Erythroblast (primary cell): ENCODE measurements around the gene IL12RB1.
A peak's percentile ranks its signal among the peaks of the same experiment; 100 is the strongest.

ENCODE experiments used
- DNase-seq, 2 experiments: peaks; one replicate each; lab custom pipeline; 2025; lab: John Stamatoyannopoulos, UW
- GATA1 ChIP-seq: IDR thresholded peaks from 2 replicates; pipeline ENCODE4 v1.6.1; 2011; ENCODE audit warnings: low read depth, mild to moderate bottlenecking, control low read depth, low read length, moderate library complexity
- POLR2A ChIP-seq: IDR thresholded peaks from 2 replicates; pipeline ENCODE4 v1.6.1; 2011; ENCODE audit warnings: mild to moderate bottlenecking, low read length

The IL12RB1 gene

DNA sequence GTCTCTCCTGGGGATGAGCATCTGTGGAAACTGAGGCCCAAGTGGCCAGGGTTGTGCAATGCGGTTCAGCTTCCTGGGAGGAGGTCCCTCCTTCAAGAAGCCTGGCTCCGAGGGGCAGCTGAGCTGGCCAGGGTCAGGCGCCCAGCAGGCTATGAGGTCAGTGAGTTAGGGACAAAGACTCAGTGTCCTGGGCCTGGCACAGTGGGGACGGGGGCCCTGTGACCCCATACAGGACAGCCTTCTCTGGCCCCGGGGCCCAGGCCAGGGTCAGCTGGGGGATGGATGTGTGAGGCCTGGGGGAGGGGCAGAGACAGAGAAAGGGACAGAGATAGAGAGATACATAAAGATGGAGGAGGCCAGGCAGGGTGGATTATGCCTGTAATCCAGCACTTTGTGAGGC, 3.0 kb upstream of the IL12RB1 start:
- no peak for DNase-seq
- no peak for TF ChIP-seq POLR2A

- peak in 1 of 2 experiments; percentile 85 for DNase-seq
Observed at GRCh38 chr19:18089096-18089541, 2.4 kb upstream of the IL12RB1 start.

GRCh38 chr19:18085702-18086457, 854 bp downstream of the IL12RB1 start:
- no peak for DNase-seq
- no peak for TF ChIP-seq POLR2A
- no peak for TF ChIP-seq GATA1

GRCh38 chr19:18083929-18084684, 2.6 kb downstream of the IL12RB1 start:
- no peak for DNase-seq
- TF ChIP-seq GATA1 (no peak), POLR2A (no peak)

DNA sequence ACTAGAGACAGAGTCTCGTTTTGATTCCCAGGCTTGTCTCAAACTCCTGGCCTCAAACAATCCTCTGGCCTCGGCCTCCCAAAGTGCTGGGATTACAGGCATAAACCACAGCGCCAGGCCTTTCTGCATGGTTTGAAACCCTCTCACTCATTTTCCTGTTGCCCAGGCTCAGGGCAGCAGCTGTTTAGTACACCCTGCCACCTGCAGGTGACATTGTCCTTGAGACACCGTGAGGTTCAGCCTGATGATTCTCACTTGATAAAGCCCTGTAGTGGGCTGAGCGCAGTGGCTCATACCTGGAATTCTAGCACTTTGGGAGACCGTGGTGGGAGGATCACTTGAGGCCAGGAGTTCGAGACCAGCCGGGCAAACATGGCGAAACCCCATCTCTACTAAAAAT, 12.5 kb downstream of the IL12RB1 start:
- DNase-seq = no peak
- no peak for TF ChIP-seq POLR2A
- TF ChIP-seq GATA1 = no peak

DNA sequence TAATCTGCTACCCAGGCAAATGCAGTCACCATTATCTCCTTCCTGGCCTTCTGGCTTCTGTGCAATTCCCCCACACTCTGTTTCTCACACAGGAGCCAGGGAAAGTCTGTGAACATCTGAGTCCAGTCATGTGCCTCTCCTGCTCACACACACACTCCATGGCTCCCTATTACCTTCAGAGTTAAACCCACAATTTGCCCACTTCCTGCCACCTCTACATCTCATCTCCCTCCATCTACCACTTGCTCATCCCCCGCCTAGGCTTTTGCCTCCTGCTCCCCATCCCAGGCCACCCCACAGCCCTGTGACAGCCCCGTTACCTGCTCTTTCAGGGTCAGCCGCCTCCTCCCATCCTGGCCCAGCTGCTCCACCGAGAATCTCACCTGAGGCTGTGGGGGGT, 13.5 kb downstream of the IL12RB1 start:
- TF ChIP-seq GATA1 = no peak
- TF ChIP-seq POLR2A = no peak
- no peak for DNase-seq

DNA sequence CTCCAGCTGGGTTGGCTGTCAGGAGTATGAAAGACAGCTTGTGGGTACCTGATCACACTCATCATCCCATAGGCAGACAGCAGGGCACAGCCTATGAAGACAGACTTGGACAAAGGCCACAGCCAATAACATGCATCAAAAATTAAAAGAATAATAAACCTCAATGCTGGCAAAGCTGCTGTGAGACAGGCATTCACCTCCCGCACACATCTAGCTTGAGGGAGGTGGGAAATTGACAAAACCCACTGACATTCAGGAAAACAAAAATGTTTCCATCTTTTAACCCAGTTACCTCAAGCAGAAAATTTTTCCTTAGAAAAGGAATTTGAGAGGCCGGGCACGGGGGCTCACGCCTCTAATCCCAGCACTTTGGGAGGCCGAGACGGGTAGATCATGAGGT, 14.4 kb downstream of the IL12RB1 start:
- TF ChIP-seq POLR2A (no peak), GATA1 (no peak)
- no peak for DNase-seq

DNA sequence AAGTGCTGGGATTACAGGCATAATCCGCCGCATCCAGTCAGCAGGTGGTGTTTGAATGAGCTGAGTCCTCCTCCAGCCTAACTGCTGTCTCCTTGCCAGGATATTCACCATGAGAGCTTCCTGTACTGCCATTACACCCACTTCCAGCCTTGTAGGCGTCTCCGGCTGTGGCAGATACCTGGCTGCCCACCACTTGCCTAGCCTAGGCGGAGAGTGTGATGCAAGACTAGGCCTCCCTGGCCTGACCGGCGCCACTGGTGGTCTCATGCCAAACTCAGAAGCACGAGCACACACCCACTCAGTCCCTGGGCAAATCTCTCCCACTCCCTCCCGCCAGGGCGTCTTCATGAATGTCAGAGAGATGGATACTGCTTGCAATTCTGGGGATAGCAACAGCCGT, 16.6 kb downstream of the IL12RB1 start:
- TF ChIP-seq POLR2A (no peak), GATA1 (no peak)
- no peak for DNase-seq

DNA sequence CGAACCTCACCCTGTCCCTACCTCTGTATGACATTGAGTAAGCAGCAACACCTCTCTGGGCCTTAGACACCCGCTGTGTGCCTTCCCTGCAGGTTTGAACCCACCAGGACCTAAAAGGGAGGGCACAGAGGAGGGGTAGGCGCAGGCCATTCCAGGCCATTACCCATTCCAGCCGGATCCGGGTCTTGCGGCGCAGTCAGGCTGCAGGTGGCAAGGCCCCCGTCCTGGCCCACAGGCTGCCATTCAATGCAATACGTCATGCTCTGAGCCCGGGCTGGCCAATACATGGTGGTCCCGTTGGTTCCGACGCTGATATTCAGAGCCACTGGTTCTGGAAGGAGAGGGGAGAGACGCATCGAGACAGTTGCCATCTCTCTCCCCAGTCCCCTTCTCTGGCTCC, 17.4 kb downstream of the IL12RB1 start:
- TF ChIP-seq POLR2A (no peak), GATA1 (no peak)
- DNase-seq = no peak

DNA sequence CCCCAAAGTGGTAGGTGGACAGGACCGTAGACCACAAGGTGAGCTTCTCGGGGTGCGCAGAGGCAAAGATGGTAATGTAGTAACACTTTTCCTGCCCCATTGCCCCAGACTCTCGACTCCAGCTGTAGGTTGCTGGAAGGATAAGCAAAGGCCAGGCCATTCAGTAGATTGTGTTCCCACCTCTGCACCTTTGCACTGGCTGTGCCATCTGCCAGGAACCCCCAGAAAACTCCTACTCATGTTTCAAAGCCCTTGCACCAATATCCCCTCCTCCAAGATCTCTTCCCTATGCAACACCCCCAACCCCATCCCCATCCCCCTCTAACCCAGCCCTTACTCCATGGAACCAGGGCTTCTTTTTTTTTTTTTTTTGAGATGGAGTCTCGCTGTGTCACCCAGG, 18.3 kb downstream of the IL12RB1 start:
- no peak for TF ChIP-seq POLR2A
- TF ChIP-seq GATA1 = no peak
- DNase-seq = no peak

GRCh38 chr19:18065173-18065495, 21.6 kb downstream of the IL12RB1 start:
- DNase-seq = no peak
- TF ChIP-seq POLR2A = no peak
- TF ChIP-seq GATA1 = no peak

GRCh38 chr19:18063463-18063862, 23.3 kb downstream of the IL12RB1 start:
- no peak for TF ChIP-seq GATA1
- TF ChIP-seq POLR2A = no peak

DNA sequence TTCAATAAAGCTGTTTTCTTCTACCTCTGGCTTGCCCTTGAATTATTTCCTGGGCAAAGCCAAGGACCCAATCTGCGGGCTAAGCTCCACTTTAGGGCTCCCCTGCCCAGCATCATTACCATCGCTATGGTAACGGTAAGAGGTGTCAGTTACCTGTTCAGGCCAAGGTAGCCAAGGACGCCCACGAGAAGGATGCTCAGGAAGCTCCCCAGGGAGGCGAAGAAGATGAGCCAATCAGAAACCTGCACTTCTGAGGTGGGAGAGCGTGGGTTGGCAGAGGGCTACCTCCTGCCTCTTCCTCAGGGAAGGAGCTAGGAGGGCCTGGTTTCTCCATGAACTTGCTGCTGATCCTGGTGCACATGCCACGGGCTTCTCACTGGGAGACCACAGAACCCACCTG, 24.7 kb downstream of the IL12RB1 start:
- no peak for DNase-seq
- TF ChIP-seq POLR2A (no peak), GATA1 (no peak)

More at GRCh38 chr19:18063463-18063862, 23.3 kb downstream of the IL12RB1 start:
- DNase-seq = peak in 1 of 2 experiments; percentile 77

DNA sequence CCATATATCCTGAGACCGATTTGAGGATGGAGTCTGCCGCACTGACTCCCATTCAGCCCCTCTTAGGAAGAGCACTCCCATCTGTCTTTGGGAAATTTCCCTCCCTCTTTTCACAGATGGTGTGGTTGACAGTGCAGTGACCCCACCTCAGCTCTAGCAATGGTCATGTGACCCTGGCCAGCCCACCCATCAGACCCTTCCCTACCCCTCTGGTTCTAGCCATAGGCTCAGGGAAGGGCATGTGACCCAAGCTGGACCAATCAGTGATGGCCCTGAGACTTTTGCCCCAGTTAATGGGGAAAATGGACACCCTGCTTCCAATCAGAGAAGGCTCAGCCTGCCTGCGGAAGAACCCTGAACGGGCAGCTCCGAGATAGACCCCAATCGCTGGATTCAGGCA, 26.3 kb downstream of the IL12RB1 start:
- no peak for TF ChIP-seq POLR2A
- TF ChIP-seq GATA1 = no peak
- no peak for DNase-seq

- TF ChIP-seq POLR2A = no peak
- no peak for TF ChIP-seq GATA1
- DNase-seq = no peak
Observed at GRCh38 chr19:18059902-18060301, 26.8 kb downstream of the IL12RB1 start.
